Trophoblast cell (in vitro differentiated cells and primary cell): Measurements from ENCODE around the gene GOLGA8O. TPM values are rescaled to one million over a fixed set of nuclear protein-coding genes. Genes with fewer than 3 reads are reported as not detected.
"Not testable (repeated sequence)": the region's sequence is repeated elsewhere in the genome, so short reads cannot be mapped to it uniquely, and the experiment has no call there.

ENCODE experiments used
- DNase-seq, 2 donors: peaks; one replicate each; pipeline ENCODE4 v3.0.0-alpha.2; 2016
- H2AFZ ChIP-seq: 2 replicates; pipeline ENCODE4 v1.6.1; 2013; ENCODE audit warnings: low read length, moderate library complexity, mild to moderate bottlenecking; ENCODE audit not compliant: insufficient read depth, poor library complexity
- H2AK5ac ChIP-seq: 2 replicates; pipeline ENCODE4 v1.6.1; 2013; ENCODE audit warnings: mild to moderate bottlenecking, low read length
- H2BK120ac ChIP-seq: 2 replicates; pipeline ENCODE4 v1.6.1; 2013; ENCODE audit warnings: low read length, mild to moderate bottlenecking, moderate library complexity; ENCODE audit not compliant: insufficient read depth, poor library complexity
- H2BK12ac ChIP-seq: 2 replicates; pipeline ENCODE4 v1.6.1; 2013; ENCODE audit warnings: mild to moderate bottlenecking, low read length, moderate library complexity
- H2BK5ac ChIP-seq: 2 replicates; pipeline ENCODE4 v1.6.1; 2013; ENCODE audit warnings: low read length, low read depth, moderate library complexity, mild to moderate bottlenecking; ENCODE audit not compliant: poor library complexity
- H3K14ac ChIP-seq: 2 replicates; pipeline ENCODE4 v1.6.1; 2013; ENCODE audit warnings: mild to moderate bottlenecking, low read length
- H3K18ac ChIP-seq: 2 replicates; pipeline ENCODE4 v1.6.1; 2013; ENCODE audit warnings: mild to moderate bottlenecking, low read length
- H3K23ac ChIP-seq: 2 replicates; pipeline ENCODE4 v1.6.1; 2013; ENCODE audit warnings: low read length
- H3K27ac ChIP-seq: 2 replicates; pipeline ENCODE4 v1.5.1; 2013; ENCODE audit warnings: low read depth, mild to moderate bottlenecking, inconsistent platforms, low read length, moderate library complexity
- H3K27me3 ChIP-seq: 2 replicates; pipeline ENCODE4 v1.6.1; 2013; ENCODE audit warnings: inconsistent platforms, mild to moderate bottlenecking, low read length, moderate library complexity; ENCODE audit not compliant: insufficient read depth
- H3K36me3 ChIP-seq, 2 experiments: 1 replicate in 1 of 2; 2 replicates in 1 of 2; pipeline ENCODE4 v1.6.1; 2013; ENCODE audit warnings: low read length in 2 of 2, mild to moderate bottlenecking in 2 of 2, moderate library complexity in 1 of 2; ENCODE audit not compliant: insufficient read depth in 2 of 2, control insufficient read depth in 1 of 2
- H3K4ac ChIP-seq: 2 replicates; pipeline ENCODE4 v1.6.1; 2013; ENCODE audit warnings: low read depth, mild to moderate bottlenecking, low read length, moderate library complexity
- H3K4me1 ChIP-seq, 2 experiments: 1 replicate in 1 of 2; 2 replicates in 1 of 2; pipeline ENCODE4 v1.6.1; 2013; ENCODE audit warnings: low read length in 2 of 2, mild to moderate bottlenecking in 2 of 2, moderate library complexity in 1 of 2; ENCODE audit not compliant: insufficient read depth in 2 of 2, control insufficient read depth in 1 of 2
- H3K4me2 ChIP-seq: 2 replicates; pipeline ENCODE4 v1.6.1; 2013; ENCODE audit warnings: inconsistent platforms, mild to moderate bottlenecking, low read length, moderate library complexity
- H3K4me3 ChIP-seq: 2 replicates; pipeline ENCODE4 v1.5.1; 2013; ENCODE audit warnings: mild to moderate bottlenecking, low read depth, low read length, inconsistent platforms
- H3K79me1 ChIP-seq: one replicate; pipeline ENCODE4 v1.6.1; 2013; ENCODE audit warnings: low read length
- H3K79me2 ChIP-seq: 2 replicates; pipeline ENCODE4 v1.6.1; 2013; ENCODE audit warnings: low read length, mild to moderate bottlenecking; ENCODE audit not compliant: control insufficient read depth, insufficient read depth, poor library complexity
- H3K9ac ChIP-seq: 2 replicates; pipeline ENCODE4 v1.6.1; 2013; ENCODE audit warnings: mild to moderate bottlenecking, low read length
- H3K9me3 ChIP-seq: 2 replicates; pipeline ENCODE4 v1.6.1; 2013; ENCODE audit warnings: low read depth, mild to moderate bottlenecking, control low read depth, inconsistent platforms, low read length; ENCODE audit not compliant: insufficient read depth
- H4K12ac ChIP-seq: 2 replicates; pipeline ENCODE4 v1.6.1; 2013; ENCODE audit warnings: low read depth, mild to moderate bottlenecking, low read length, moderate library complexity
- H4K8ac ChIP-seq: 2 replicates; pipeline ENCODE4 v1.6.1; 2013; ENCODE audit warnings: low read depth, mild to moderate bottlenecking, low read length, moderate library complexity
- H4K91ac ChIP-seq: one replicate; pipeline ENCODE4 v1.6.1; 2013; ENCODE audit warnings: low read depth, mild to moderate bottlenecking, low read length, moderate library complexity
- WGBS: extraction: QIAGEN DNeasy Blood & Tissue Kit; methylation state at CpG from one replicate; pipeline ENCODE4 v1.1.7; 2013; ENCODE audit warnings: missing lambda C conversion rate; ENCODE audit not compliant: insufficient read length, insufficient coverage; ENCODE audit errors: extremely low coverage; 5-methylcytosine and 5-hydroxymethylcytosine counted together
- polyA plus RNA-seq: library from polyadenylated mRNA; stranded (reverse); fragments of 200-250 nt; gene quantifications from 2 replicates; pipeline ENCODE4 v1.2.3, GENCODE V29; 2013

The GOLGA8O gene
- polyA plus RNA-seq: 0.01 and 0.31 TPM in 2 replicates

DNA sequence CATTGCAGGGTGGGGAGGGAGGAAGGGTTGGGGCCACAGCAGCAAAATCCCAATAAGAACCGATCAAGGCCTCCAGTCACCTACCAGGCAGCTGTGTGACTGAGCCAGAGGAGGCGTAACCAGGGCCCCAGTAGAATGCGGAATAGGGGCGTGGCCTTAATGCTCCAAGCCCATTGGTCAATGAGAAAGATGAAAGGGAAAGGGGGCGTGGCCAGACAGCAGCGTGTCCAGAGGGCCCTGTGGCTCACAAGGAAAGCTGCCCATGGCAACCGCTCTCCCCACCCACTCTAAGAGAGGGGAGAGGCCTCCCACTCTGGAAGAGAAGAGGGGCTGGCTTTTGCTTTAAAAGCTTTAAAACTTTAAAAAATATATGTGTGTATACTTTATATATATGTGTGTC, at the start of gene GOLGA8O:
Gene GOLGA8O, minus strand, starts transcription at position 101 of the 400 bp plus-strand sequence. Its CDS starts 98 bp downstream, at position 3.
- not testable (repeated sequence) for H2AFZ ChIP-seq, H3K4me2 ChIP-seq, H2BK120ac ChIP-seq, H4K91ac ChIP-seq, DNase-seq, H3K36me3 ChIP-seq, H3K14ac ChIP-seq, H3K4ac ChIP-seq, H3K27me3 ChIP-seq, H3K4me1 ChIP-seq, H3K27ac ChIP-seq, H3K79me1 ChIP-seq, H3K9ac ChIP-seq, H3K18ac ChIP-seq, H3K9me3 ChIP-seq, H3K23ac ChIP-seq, H3K79me2 ChIP-seq, H2AK5ac ChIP-seq, H4K12ac ChIP-seq, H3K4me3 ChIP-seq, H2BK5ac ChIP-seq, H4K8ac ChIP-seq, H2BK12ac ChIP-seq
- WGBS: no CpG with 5 or more reads among the region's 7 CpGs

DNA sequence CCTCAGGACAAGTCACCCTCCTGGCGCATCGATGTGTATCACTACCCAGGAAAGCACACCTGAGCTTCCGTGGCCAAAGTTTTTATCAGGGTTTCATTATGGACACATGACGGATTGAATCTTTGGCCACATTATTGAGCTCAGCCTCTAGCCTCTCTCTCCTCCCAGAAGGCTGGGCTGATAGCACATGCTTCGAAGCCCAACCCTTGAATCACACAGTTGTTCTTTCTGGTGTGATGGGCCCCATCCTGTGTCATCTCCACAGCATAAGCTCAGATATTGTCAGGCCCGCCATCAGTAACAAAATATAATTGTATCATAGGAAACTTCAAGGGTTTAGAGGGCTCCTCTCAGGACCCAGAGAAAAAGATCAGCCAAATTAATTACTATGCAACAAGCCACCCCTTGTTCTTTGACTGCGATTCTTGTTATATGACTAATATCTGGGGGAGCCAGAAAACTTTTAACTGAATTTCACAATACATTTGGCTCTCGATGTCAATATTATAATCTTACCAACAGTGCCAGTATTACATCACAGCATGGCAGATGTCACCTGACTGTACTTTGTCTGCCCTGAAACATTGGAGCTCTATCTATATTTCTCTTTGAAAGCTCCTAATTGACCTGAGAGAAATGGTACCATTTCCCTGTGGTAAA, 48.8 kb upstream of the GOLGA8O start:
- H3K4ac ChIP-seq, H2BK5ac ChIP-seq, H3K79me1 ChIP-seq, H4K8ac ChIP-seq, H4K12ac ChIP-seq, DNase-seq, H3K36me3 ChIP-seq, H2AFZ ChIP-seq, H3K27me3 ChIP-seq, H3K4me3 ChIP-seq, H3K4me1 ChIP-seq, H3K27ac ChIP-seq, H3K79me2 ChIP-seq, H2BK12ac ChIP-seq, H3K18ac ChIP-seq, H2AK5ac ChIP-seq, H4K91ac ChIP-seq, H3K23ac ChIP-seq, H3K14ac ChIP-seq, H3K9me3 ChIP-seq, H3K4me2 ChIP-seq, H2BK120ac ChIP-seq, H3K9ac ChIP-seq: not testable (repeated sequence)
- no CpG with 5 or more reads among the region's 8 CpGs for WGBS

DNA sequence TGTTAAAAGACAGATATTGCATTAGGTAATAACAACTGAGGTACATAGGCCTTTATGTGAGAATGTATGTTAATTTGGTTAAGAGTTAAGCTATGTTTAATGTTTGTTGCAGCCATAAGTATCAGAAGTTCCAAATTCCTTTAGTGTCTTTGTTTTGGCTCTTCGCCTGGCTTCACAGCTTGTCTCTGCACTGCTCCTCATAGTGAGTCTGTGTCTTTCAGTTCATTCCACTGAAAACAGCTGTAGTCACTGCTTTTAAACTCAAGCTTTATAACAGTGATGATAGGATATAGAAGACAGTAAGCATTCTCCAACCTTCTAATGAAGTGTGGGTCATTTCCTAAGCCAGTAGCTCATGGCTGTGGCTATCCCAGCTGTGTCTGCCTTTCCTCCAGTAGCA, 47.5 kb upstream of the GOLGA8O start:
- H3K9ac ChIP-seq, H3K4me3 ChIP-seq, H4K8ac ChIP-seq, H3K18ac ChIP-seq, H3K9me3 ChIP-seq, H2BK12ac ChIP-seq, H3K79me2 ChIP-seq, H4K12ac ChIP-seq, H3K4me2 ChIP-seq, H2BK120ac ChIP-seq, H3K4me1 ChIP-seq, H3K36me3 ChIP-seq, H3K27me3 ChIP-seq, H4K91ac ChIP-seq, H2BK5ac ChIP-seq, H3K23ac ChIP-seq, H3K14ac ChIP-seq, H2AK5ac ChIP-seq, H2AFZ ChIP-seq, H3K27ac ChIP-seq, H3K4ac ChIP-seq, H3K79me1 ChIP-seq, DNase-seq: not testable (repeated sequence)
- no CpG with 5 or more reads among the region's 1 CpG for WGBS

DNA sequence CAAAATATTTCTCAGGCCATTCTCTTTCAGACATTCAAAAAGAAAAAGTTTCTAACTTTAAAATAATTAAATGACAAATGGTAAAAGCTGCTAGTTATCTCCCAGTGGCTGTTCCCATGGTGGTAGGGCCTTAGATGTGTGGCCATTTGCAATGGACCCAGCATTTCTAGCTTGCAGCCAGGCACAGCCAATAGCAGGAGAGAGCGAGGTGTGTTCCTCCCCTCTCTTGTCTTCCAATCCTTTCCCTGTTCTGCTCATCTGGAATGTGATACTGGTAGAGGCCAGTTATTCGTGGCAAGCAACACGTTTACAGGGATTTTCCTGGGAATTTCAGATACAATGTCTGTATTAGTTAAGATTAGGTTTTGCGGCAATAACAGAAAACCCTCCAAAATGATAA, 37.3 kb upstream of the GOLGA8O start:
- not testable (repeated sequence) for H2BK12ac ChIP-seq, H4K8ac ChIP-seq, H3K4me3 ChIP-seq, DNase-seq, H3K36me3 ChIP-seq, H3K27ac ChIP-seq, H3K23ac ChIP-seq, H3K18ac ChIP-seq, H3K79me1 ChIP-seq, H3K4me2 ChIP-seq, H3K9me3 ChIP-seq, H2AK5ac ChIP-seq, H3K79me2 ChIP-seq, H3K4me1 ChIP-seq, H2BK120ac ChIP-seq, H4K91ac ChIP-seq, H2BK5ac ChIP-seq, H3K27me3 ChIP-seq, H3K14ac ChIP-seq, H2AFZ ChIP-seq, H3K9ac ChIP-seq, H3K4ac ChIP-seq, H4K12ac ChIP-seq
- no CpG with 5 or more reads among the region's 4 CpGs for WGBS
